Stimulated activated CD4-positive, alpha-beta T cell treated with anti-CD3 and anti-CD28 coated beads, Interleukin-1b, Interleukin-23, amount 100 ng/mL, for 1 hour (primary cell): ENCODE measurements around the gene ADH6.
"Not testable (repeated sequence)": the region's sequence is repeated elsewhere in the genome, so short reads cannot be mapped to it uniquely, and the experiment has no call there.

Source experiments
- DNase-seq, 2 donors: peaks; one replicate each; pipeline ENCODE4 v3.0.0-alpha.2; 2020; ENCODE audit warnings: low read depth in 2 of 2

The ADH6 gene

GRCh38 chr4:99190336-99190735 lies 28.7 kb downstream of the ADH6 start:
- DNase-seq: no peak

- DNase-seq: not testable (repeated sequence)
These were observed 29.1 kb downstream of the ADH6 start for GRCh38 chr4:99189900-99190299.

GRCh38 chr4:99186029-99186428 lies 33.0 kb downstream of the ADH6 start:
- no peak for DNase-seq

- DNase-seq: no peak
These were observed 33.5 kb downstream of the ADH6 start for GRCh38 chr4:99185581-99185980.

- no peak for DNase-seq
These were observed 38.5 kb downstream of the ADH6 start for GRCh38 chr4:99180382-99181070.

- no peak for DNase-seq
These were observed 39.4 kb downstream of the ADH6 start for GRCh38 chr4:99179626-99180025.

GRCh38 chr4:99179178-99179577 lies 39.9 kb downstream of the ADH6 start:
- no peak for DNase-seq

GRCh38 chr4:99166544-99166943 lies 52.5 kb downstream of the ADH6 start:
- no peak for DNase-seq

- DNase-seq: no peak
These were observed 53.1 kb downstream of the ADH6 start for GRCh38 chr4:99165978-99166377.

GRCh38 chr4:99161373-99162099 lies 57.5 kb downstream of the ADH6 start:
- no peak for DNase-seq

- DNase-seq: no peak
These were observed 59.3 kb downstream of the ADH6 start for GRCh38 chr4:99159699-99160098.

- DNase-seq: no peak
These were observed 61.5 kb downstream of the ADH6 start for GRCh38 chr4:99157478-99157935.

- DNase-seq: no peak
These were observed 62.1 kb downstream of the ADH6 start for GRCh38 chr4:99156992-99157391.

GRCh38 chr4:99154658-99155342 lies 64.2 kb downstream of the ADH6 start:
- DNase-seq: no peak
